ENCODE data around the gene DLG2. TPM values are rescaled to one million over a fixed set of nuclear protein-coding genes. Genes with fewer than 3 reads are reported as not detected.

The DLG2 gene
- total and polyA plus RNA-seq, 2 of the 8 experiments (the other 6 are each of a cell fraction or from before 2014, with no cell fraction given) = 1.7 to 14.3 TPM

DNA sequence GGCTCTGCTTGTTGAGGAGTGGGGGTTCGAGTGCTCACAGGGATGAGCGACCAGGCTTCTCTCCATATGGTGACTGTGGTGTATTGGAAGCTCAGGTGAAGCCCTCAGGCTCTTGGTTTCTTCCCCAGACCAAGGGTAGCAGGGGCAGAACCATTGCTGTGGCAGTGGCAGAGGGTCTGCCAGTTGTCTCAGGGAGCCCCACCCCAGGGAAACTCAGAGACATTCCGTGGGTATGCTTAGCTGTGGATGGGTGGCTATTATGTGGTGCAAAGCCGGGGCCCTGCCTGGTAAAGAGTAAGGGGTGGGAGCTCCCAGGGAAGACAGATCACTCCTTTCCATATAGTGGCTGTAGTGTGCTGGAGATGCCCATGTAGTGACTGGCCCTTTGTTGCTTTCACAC is 167.8 kb downstream of the DLG2 start:
- Histone ChIP-seq H4K5ac (ENCODE audit: insufficient read length, low read depth, low read length) (no peak overlapping the region), H3K9me3 (ENCODE audit: insufficient read depth in 2 of 2, low read depth in 1 of 2, low read length in 1 of 2) (peaks cover 0 to 13% of the 10 kb centered on the region in 2 experiments; a peak in 1 of 4 replicates), H3K4me1 (replicated peaks in 1 of 4; ENCODE audit: control insufficient read depth in 3 of 4, insufficient read depth in 4 of 4, low read length in 3 of 4) (no peaks in the 10 kb centered on the region), H2AFZ (ENCODE audit: low read length) (no peak overlapping the region), H4K20me1 (replicated peaks in 1 of 2; ENCODE audit: control insufficient read depth in 1 of 2, insufficient read depth in 2 of 2, low read length in 2 of 2) (no peaks in the 10 kb centered on the region), H2BK120ac (replicated peaks; ENCODE audit: low read depth, low read length) (no peak overlapping the region), H2BK5ac (ENCODE audit: low read depth, low read length) (no peak overlapping the region), H2AK5ac (ENCODE audit: low read depth, low read length) (no peak overlapping the region), H3K4ac (replicated peaks; ENCODE audit: insufficient read length, low read depth, low read length) (no peak overlapping the region), H3K79me2 (ENCODE audit: control insufficient read depth in 1 of 2, insufficient read depth in 2 of 2, low read length in 2 of 2) (no peaks in the 10 kb centered on the region), H4K8ac (ENCODE audit: extremely low read depth, insufficient read depth, low read length) (no peak overlapping the region), H4K91ac (replicated peaks; ENCODE audit: insufficient read length, low read length) (no peak overlapping the region), H3K23ac (ENCODE audit: insufficient read length) (no peak overlapping the region), H3K4me2 (ENCODE audit: insufficient read depth in 1 of 2, low read depth in 2 of 2, low read length in 2 of 2) (no peak overlapping the region), H2BK15ac (ENCODE audit: low read length) (no peak overlapping the region), H3K4me3 (ENCODE audit: extremely low read depth in 1 of 4, insufficient read depth in 2 of 4, low read depth in 3 of 4, low read length in 4 of 4) (no peak overlapping the region), H2BK20ac (ENCODE audit: low read length) (no peak overlapping the region), H3K9ac (replicated peaks in 1 of 4; ENCODE audit: extremely low read depth in 1 of 4, low read depth in 3 of 4, low read length in 3 of 4) (no peak overlapping the region), H3K56ac (replicated peaks; ENCODE audit: insufficient read length, low read depth, low read length) (no peak overlapping the region), H3K18ac (ENCODE audit: extremely low read depth, low read length) (no peak overlapping the region), H2BK12ac (ENCODE audit: low read depth, low read length) (no peak overlapping the region), H3K23me2 (ENCODE audit: low read depth, low read length) (no peaks in the 10 kb centered on the region), H3K14ac (ENCODE audit: insufficient read length) (no peak overlapping the region), H3K27me3 (replicated peaks in 1 of 4; ENCODE audit: control insufficient read depth in 3 of 4, extremely low read depth in 1 of 4, insufficient read depth in 3 of 4, low read length in 3 of 4) (no peaks in the 10 kb centered on the region), H3K36me3 (ENCODE audit: control insufficient read depth in 2 of 4, insufficient read depth in 4 of 4, low read length in 3 of 4) (no peaks in the 10 kb centered on the region), H3K79me1 (ENCODE audit: low read depth, low read length) (no peaks in the 10 kb centered on the region), H3K27ac (ENCODE audit: low read depth, low read length) (no peak overlapping the region)
- FAIRE-seq (no peak), DNase-seq (ENCODE audit: low read depth in 1 of 2, low spot score in 2 of 2) (no peak)
- 94% methylated on average over 4 of the region's 4 CpGs; no CpG with 5 or more reads in 1 of the 2 experiments for WGBS, 2 experiments (ENCODE audit: extremely low coverage in 1 of 2, insufficient coverage in 1 of 2, insufficient read length in 1 of 2, insufficient replicate concordance in 2 of 2, low coverage in 1 of 2, low lambda C conversion rate in 2 of 2, missing lambda C conversion rate in 1 of 2)
- ChIA-PET CTCF (ENCODE audit: partially characterized antibody) (interaction anchor here (0.5 to 1.3 kb wide), 4 partner anchors 103 to 895 kb away, joined by 3 read pairs; no protein-coding TSS in a partner anchor), POLR2A (ENCODE audit: partially characterized antibody) (no interaction called here)
- no peak for TF ChIP-seq GABPA (IDR thresholded peaks at IDR 0.05; ENCODE audit: borderline replicate concordance, insufficient read depth, low read length)
- no peak for TF ChIP-seq TBP (IDR thresholded peaks at IDR 0.05; ENCODE audit: low read depth, low read length)
- no peak for TF ChIP-seq KDM5A (IDR thresholded peaks at IDR 0.05; ENCODE audit: low read length)
- no peak for TF ChIP-seq RNF2 (IDR thresholded peaks at IDR 0.05; ENCODE audit: borderline replicate concordance, low read depth, low read length, missing control alignments, poor library complexity, severe bottlenecking)
- no peak for TF ChIP-seq TAF1 (IDR thresholded peaks at IDR 0.05; ENCODE audit: low read depth, low read length)
- TF ChIP-seq HDAC2 (IDR thresholded peaks at IDR 0.05; ENCODE audit: borderline replicate concordance in 1 of 2, low read depth in 2 of 2, low read length in 2 of 2) = no peak
